Neural cell (in vitro differentiated cells): ENCODE data around the gene SEC61A1. TPM values are rescaled to one million over a fixed set of nuclear protein-coding genes. Genes with fewer than 3 reads are reported as not detected.

ENCODE experiments used
- H2AFZ ChIP-seq: fragments of 200-600, 300-800 bp; sonication (generic), shearing (Covaris generic); 2 replicates; pipeline ENCODE4 v1.6.0; 2014; ENCODE audit warnings: low read depth, mild to moderate bottlenecking, antibody characterized with exemption, low read length, moderate library complexity
- H3F3A ChIP-seq: fragments of 200-600 bp; shearing (Covaris generic); 2 replicates; pipeline ENCODE4 v1.6.1; 2016; ENCODE audit warnings: mild to moderate bottlenecking, moderate library complexity, mixed read lengths, antibody characterized with exemption, low read length; ENCODE audit not compliant: insufficient read depth, poor library complexity, severe bottlenecking
- H3K27ac ChIP-seq: fragments of 200-600, 300-800 bp; sonication (generic), shearing (Covaris generic); 2 replicates; pipeline ENCODE4 v1.5.1; 2014; ENCODE audit warnings: mild to moderate bottlenecking, low read length, moderate library complexity
- H3K27me3 ChIP-seq: fragments of 300-800, 200-600 bp; sonication (generic), shearing (Covaris generic); 2 replicates; pipeline ENCODE4 v1.6.0; 2014; ENCODE audit warnings: mild to moderate bottlenecking, low read depth, low read length, moderate library complexity; ENCODE audit not compliant: insufficient read depth
- H3K36me3 ChIP-seq: fragments of 300-800, 200-600 bp; sonication (generic), shearing (Covaris generic); 2 replicates; pipeline ENCODE4 v1.5.1; 2014; ENCODE audit warnings: mild to moderate bottlenecking, antibody characterized with exemption, low read length, moderate library complexity; ENCODE audit not compliant: insufficient read depth
- H3K4me2 ChIP-seq: fragments of 300-800, 200-600 bp; sonication (generic), shearing (Covaris generic); 2 replicates; pipeline ENCODE4 v1.6.0; 2014; ENCODE audit warnings: mild to moderate bottlenecking, low read length
- H3K4me3 ChIP-seq: fragments of 300-800, 200-600 bp; sonication (generic), shearing (Covaris generic); 2 replicates; pipeline ENCODE4 v1.5.1; 2014; ENCODE audit warnings: mild to moderate bottlenecking, low read length, moderate library complexity
- H3K79me2 ChIP-seq: fragments of 200-600 bp; shearing (Covaris generic); replicated peaks from 2 replicates; pipeline ENCODE4 v1.6.0; 2014; ENCODE audit warnings: mild to moderate bottlenecking, low read length, moderate library complexity; ENCODE audit not compliant: insufficient read depth
- H3K9ac ChIP-seq: fragments of 300-800, 200-600 bp; sonication (generic), shearing (Covaris generic); 2 replicates; pipeline ENCODE4 v1.6.1; 2016; ENCODE audit warnings: mild to moderate bottlenecking, low read length, mixed read lengths
- H3K9me2 ChIP-seq: fragments of 200-600 bp; shearing (Covaris generic); 2 replicates; pipeline ENCODE4 v1.6.1; 2016; ENCODE audit warnings: mild to moderate bottlenecking, low read length, mixed read lengths; ENCODE audit not compliant: insufficient read depth
- H3K9me3 ChIP-seq: fragments of 200-600, 300-800 bp; sonication (generic), shearing (Covaris generic); 2 replicates; pipeline ENCODE4 v1.6.1; 2016; ENCODE audit warnings: mild to moderate bottlenecking, mixed run types, low read length, moderate library complexity, mixed read lengths
- H4K20me1 ChIP-seq: fragments of 200-600 bp; shearing (Covaris generic); 2 replicates; pipeline ENCODE4 v1.6.1; 2016; ENCODE audit warnings: mild to moderate bottlenecking, mixed run types; ENCODE audit not compliant: insufficient read depth
- CTCF ChIP-seq: fragments of 450-650 bp; IDR thresholded peaks from 2 replicates; pipeline ENCODE4 v1.5.1; 2014; ENCODE audit warnings: antibody characterized with exemption, mild to moderate bottlenecking, moderate library complexity; ENCODE audit not compliant: poor library complexity, severe bottlenecking
- EP300 ChIP-seq: fragments of 450-650 bp; conservative IDR thresholded peaks from 2 replicates; pipeline ENCODE4 v1.6.1; 2014; ENCODE audit warnings: antibody characterized with exemption, mild to moderate bottlenecking, moderate library complexity; ENCODE audit not compliant: poor library complexity, severe bottlenecking
- EZH2 ChIP-seq: fragments of 200-600, 300-800 bp; shearing (Covaris generic), sonication (generic); IDR thresholded peaks from 2 replicates; pipeline ENCODE4 v1.6.1; 2014; ENCODE audit warnings: antibody characterized with exemption, low read length, borderline replicate concordance, mild to moderate bottlenecking; ENCODE audit not compliant: insufficient read depth, poor library complexity, severe bottlenecking
- MXI1 ChIP-seq: fragments of 450-650 bp; conservative IDR thresholded peaks from 2 replicates; pipeline ENCODE4 v1.6.1; 2014; ENCODE audit warnings: antibody characterized with exemption, mild to moderate bottlenecking; ENCODE audit not compliant: poor library complexity, severe bottlenecking
- POLR2AphosphoS5 ChIP-seq: IDR thresholded peaks from 2 replicates; pipeline ENCODE4 v1.6.1; 2012
- RAD21 ChIP-seq: fragments of 450-650 bp; conservative IDR thresholded peaks from 2 replicates; pipeline ENCODE4 v1.6.1; 2014; ENCODE audit warnings: antibody characterized with exemption, mild to moderate bottlenecking, moderate library complexity
- REST ChIP-seq: IDR thresholded peaks from 2 replicates; pipeline ENCODE4 v1.6.1; 2012; ENCODE audit warnings: borderline replicate concordance
- SMC3 ChIP-seq: fragments of 450-650 bp; conservative IDR thresholded peaks from 2 replicates; pipeline ENCODE4 v1.6.1; 2014; ENCODE audit warnings: antibody characterized with exemption, mild to moderate bottlenecking, moderate library complexity; ENCODE audit not compliant: poor library complexity
- TAF1 ChIP-seq: IDR thresholded peaks from 2 replicates; pipeline ENCODE4 v1.6.1; 2012; ENCODE audit warnings: low read depth
- polyA plus RNA-seq: library from polyadenylated mRNA; depleted of rRNA; stranded (reverse); fragments of >200 nt; gene quantifications from 2 replicates; pipeline ENCODE4 v1.2.3, GENCODE V29; 2014

The SEC61A1 gene
- polyA plus RNA-seq, 1 donor from 2014 or later: 91.6 TPM

DNA sequence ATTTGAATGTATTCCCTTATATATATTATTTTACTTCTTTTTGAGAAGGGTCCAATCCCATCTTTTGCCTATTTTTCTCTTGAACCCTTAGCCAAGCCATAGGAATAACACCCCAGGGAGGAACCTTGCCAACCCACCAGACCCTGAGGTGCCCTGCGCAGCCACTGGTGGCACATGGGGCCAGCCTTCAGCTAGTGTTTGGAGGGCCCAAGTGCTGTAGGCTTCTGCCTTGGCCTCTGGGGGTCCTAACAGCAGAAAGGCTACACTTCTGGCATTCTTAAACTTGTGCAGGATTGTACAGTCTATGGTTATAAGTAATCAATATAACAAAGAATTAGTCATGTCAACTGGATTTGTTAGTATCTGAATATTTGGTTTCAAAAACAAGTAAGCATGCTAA lies 36.9 kb downstream of the SEC61A1 start:
- H3K79me2 ChIP-seq: no peaks in the 10 kb centered on the region
- H3F3A ChIP-seq: no peaks in the 10 kb centered on the region
- H3K36me3 ChIP-seq: no peaks in the 10 kb centered on the region
- H3K9me2 ChIP-seq: no peaks in the 10 kb centered on the region
- no peak overlapping the region for H3K27ac ChIP-seq
- no peak overlapping the region for H3K4me2 ChIP-seq
- no peak overlapping the region for H2AFZ ChIP-seq
- no peaks in the 10 kb centered on the region for H3K9me3 ChIP-seq
- no peak overlapping the region for H3K4me3 ChIP-seq
- H3K9ac ChIP-seq: no peak overlapping the region
- TF ChIP-seq REST: no peak
- TF ChIP-seq CTCF: no peak
- no peak for TF ChIP-seq TAF1
- TF ChIP-seq EZH2: no peak
- no peaks in the 10 kb centered on the region for H3K27me3 ChIP-seq
- H4K20me1 ChIP-seq: no peaks in the 10 kb centered on the region

DNA sequence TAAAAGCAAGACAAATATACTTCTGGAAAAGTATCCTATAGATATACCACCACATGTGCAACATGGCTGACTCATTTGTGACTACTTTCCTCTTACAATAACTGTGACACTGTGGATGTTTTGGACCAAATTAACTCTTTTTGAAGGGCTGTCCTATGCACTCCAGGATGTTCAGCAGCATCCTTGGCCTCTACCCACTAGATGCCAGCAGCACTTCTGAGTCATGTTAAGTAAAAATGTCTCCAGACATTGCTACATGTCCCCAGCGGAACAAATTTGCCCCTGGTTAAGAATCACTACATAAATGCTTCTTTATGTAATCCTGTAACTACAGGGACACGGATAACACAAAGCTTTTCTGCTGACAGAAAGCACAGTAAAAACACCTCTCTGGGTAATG lies 39.3 kb downstream of the SEC61A1 start:
- no peaks in the 10 kb centered on the region for H3F3A ChIP-seq
- TF ChIP-seq CTCF: no peak
- no peak for TF ChIP-seq EP300
- no peak for TF ChIP-seq MXI1
- TF ChIP-seq RAD21: no peak
- TF ChIP-seq POLR2AphosphoS5: no peak
- no peak for TF ChIP-seq TAF1
- TF ChIP-seq SMC3: no peak
- H4K20me1 ChIP-seq: no peaks in the 10 kb centered on the region
- no peaks in the 10 kb centered on the region for H3K27me3 ChIP-seq
- H3K9me2 ChIP-seq: no peaks in the 10 kb centered on the region
- no peak overlapping the region for H3K4me2 ChIP-seq
- H3K36me3 ChIP-seq: no peaks in the 10 kb centered on the region
- no peaks in the 10 kb centered on the region for H3K9me3 ChIP-seq
- no peak overlapping the region for H3K27ac ChIP-seq
- H3K79me2 ChIP-seq: no peaks in the 10 kb centered on the region
- H3K4me3 ChIP-seq: no peak overlapping the region
- H3K9ac ChIP-seq: no peak overlapping the region
- H2AFZ ChIP-seq: no peak overlapping the region
